GM12878 (cell line): ENCODE results near the gene DUS2.

Experiments used
- EZH2 ChIP-seq: IDR thresholded peaks from 2 replicates; pipeline ENCODE4 v1.6.1; 2012; ENCODE audit warnings: low read depth, mild to moderate bottlenecking, control low read depth, inconsistent platforms, low read length, borderline replicate concordance; ENCODE audit not compliant: control insufficient read depth
- HDGF ChIP-seq: fragments of 450-650 bp; IDR thresholded peaks from 2 replicates; pipeline ENCODE4 v1.6.1; 2016; ENCODE audit warnings: antibody characterized with exemption
- RAD21 ChIP-seq: IDR thresholded peaks from 2 replicates; pipeline ENCODE4 v1.6.1; 2011; ENCODE audit warnings: mild to moderate bottlenecking, low read depth, low read length, moderate library complexity; ENCODE audit not compliant: insufficient read depth
- TF ChIP-seq, protein P1 (sequence below): fragments of 450-650 bp; formaldehyde crosslinking; IDR thresholded peaks from 2 replicates; pipeline ENCODE4 v1.4.0; 2020; ENCODE audit warnings: mild to moderate bottlenecking, moderate library complexity
- TF ChIP-seq, protein P2 (sequence below), 3 experiments: IDR thresholded peaks in 2 of 3; conservative IDR thresholded peaks in 1 of 3; 2 replicates each; pipeline ENCODE4 v1.5.1; 2011; ENCODE audit warnings: low read depth in 3 of 3, low read length in 3 of 3, mild to moderate bottlenecking in 3 of 3, control low read depth in 2 of 3, moderate library complexity in 2 of 3, inconsistent platforms in 1 of 3, mixed read lengths in 1 of 3; ENCODE audit not compliant: control insufficient read depth in 2 of 3, insufficient read depth in 1 of 3; ENCODE audit errors: extremely low read depth in 1 of 3

- TF ChIP-seq, protein P1, sequence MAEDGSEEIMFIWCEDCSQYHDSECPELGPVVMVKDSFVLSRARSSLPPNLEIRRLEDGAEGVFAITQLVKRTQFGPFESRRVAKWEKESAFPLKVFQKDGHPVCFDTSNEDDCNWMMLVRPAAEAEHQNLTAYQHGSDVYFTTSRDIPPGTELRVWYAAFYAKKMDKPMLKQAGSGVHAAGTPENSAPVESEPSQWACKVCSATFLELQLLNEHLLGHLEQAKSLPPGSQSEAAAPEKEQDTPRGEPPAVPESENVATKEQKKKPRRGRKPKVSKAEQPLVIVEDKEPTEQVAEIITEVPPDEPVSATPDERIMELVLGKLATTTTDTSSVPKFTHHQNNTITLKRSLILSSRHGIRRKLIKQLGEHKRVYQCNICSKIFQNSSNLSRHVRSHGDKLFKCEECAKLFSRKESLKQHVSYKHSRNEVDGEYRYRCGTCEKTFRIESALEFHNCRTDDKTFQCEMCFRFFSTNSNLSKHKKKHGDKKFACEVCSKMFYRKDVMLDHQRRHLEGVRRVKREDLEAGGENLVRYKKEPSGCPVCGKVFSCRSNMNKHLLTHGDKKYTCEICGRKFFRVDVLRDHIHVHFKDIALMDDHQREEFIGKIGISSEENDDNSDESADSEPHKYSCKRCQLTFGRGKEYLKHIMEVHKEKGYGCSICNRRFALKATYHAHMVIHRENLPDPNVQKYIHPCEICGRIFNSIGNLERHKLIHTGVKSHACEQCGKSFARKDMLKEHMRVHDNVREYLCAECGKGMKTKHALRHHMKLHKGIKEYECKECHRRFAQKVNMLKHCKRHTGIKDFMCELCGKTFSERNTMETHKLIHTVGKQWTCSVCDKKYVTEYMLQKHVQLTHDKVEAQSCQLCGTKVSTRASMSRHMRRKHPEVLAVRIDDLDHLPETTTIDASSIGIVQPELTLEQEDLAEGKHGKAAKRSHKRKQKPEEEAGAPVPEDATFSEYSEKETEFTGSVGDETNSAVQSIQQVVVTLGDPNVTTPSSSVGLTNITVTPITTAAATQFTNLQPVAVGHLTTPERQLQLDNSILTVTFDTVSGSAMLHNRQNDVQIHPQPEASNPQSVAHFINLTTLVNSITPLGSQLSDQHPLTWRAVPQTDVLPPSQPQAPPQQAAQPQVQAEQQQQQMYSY (CRISPR knock-in tag), result no peak
- TF ChIP-seq EZH2 (no peak), HDGF (no peak), RAD21 (no peak)
- TF ChIP-seq, protein P2, sequence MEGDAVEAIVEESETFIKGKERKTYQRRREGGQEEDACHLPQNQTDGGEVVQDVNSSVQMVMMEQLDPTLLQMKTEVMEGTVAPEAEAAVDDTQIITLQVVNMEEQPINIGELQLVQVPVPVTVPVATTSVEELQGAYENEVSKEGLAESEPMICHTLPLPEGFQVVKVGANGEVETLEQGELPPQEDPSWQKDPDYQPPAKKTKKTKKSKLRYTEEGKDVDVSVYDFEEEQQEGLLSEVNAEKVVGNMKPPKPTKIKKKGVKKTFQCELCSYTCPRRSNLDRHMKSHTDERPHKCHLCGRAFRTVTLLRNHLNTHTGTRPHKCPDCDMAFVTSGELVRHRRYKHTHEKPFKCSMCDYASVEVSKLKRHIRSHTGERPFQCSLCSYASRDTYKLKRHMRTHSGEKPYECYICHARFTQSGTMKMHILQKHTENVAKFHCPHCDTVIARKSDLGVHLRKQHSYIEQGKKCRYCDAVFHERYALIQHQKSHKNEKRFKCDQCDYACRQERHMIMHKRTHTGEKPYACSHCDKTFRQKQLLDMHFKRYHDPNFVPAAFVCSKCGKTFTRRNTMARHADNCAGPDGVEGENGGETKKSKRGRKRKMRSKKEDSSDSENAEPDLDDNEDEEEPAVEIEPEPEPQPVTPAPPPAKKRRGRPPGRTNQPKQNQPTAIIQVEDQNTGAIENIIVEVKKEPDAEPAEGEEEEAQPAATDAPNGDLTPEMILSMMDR (IDR thresholded peaks at IDR 0.05 in 2 of 3, conservative IDR thresholded peaks at IDR 0.05 in 1 of 3; ENCODE audit: control insufficient read depth in 2 of 3, extremely low read depth in 1 of 3, insufficient read depth in 1 of 3, low read depth in 3 of 3, low read length in 3 of 3), result no peak
Observed at GRCh38 chr16:68049449-68049848, 26.4 kb downstream of the DUS2 start.
